GM12864 (cell line): ENCODE results near the gene PER1.

Experiments
- DNase-seq: peaks from one replicate; pipeline ENCODE4 v3.0.0-alpha.2; 2011; ENCODE audit warnings: low read depth
- H3K4me3 ChIP-seq: 2 replicates; pipeline ENCODE4 v1.5.1; 2011; ENCODE audit warnings: mild to moderate bottlenecking, low read depth, low read length, control low read depth
- TF ChIP-seq, protein P1 (sequence below): IDR thresholded peaks from 2 replicates; pipeline ENCODE4 v1.5.1; 2011; ENCODE audit warnings: low read depth, mild to moderate bottlenecking, moderate library complexity, low read length, control low read depth, inconsistent platforms; ENCODE audit errors: missing control alignments

Gene PER1

DNA sequence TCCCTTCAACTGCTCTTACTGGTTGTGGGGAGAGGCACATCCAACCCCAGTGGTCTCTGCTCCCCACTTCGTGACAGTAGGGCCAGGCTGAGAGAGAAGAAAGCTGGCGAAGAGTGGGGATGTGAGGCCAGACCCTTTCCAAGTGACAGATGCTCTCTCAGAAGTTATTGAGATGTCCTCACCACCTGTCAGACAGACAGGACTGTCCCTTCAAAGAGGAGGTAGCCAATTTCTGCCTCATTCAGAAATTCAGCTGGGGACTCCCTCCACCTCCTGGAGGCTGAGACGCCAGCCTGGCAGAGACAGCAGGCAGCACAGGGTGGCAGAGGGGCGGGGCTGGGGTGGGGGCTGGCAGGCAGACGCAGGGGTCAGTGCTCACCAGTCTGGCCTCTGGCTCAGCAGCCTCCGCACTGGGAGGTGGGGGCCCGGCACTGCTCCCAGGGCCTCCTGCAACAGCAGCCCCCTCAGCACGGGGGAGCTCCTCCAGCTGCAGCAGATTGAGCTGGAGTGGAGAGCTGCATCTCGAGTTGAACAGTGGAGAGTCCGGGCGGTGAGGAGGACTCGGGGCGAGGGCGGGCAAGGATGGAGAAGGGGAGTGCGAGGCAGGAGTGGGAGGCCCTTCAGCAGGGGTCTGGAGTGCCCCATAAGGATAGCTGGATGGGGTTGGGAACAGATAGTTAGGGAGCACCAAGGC is 9.2 kb downstream of the PER1 start:
- TF ChIP-seq, protein P1, sequence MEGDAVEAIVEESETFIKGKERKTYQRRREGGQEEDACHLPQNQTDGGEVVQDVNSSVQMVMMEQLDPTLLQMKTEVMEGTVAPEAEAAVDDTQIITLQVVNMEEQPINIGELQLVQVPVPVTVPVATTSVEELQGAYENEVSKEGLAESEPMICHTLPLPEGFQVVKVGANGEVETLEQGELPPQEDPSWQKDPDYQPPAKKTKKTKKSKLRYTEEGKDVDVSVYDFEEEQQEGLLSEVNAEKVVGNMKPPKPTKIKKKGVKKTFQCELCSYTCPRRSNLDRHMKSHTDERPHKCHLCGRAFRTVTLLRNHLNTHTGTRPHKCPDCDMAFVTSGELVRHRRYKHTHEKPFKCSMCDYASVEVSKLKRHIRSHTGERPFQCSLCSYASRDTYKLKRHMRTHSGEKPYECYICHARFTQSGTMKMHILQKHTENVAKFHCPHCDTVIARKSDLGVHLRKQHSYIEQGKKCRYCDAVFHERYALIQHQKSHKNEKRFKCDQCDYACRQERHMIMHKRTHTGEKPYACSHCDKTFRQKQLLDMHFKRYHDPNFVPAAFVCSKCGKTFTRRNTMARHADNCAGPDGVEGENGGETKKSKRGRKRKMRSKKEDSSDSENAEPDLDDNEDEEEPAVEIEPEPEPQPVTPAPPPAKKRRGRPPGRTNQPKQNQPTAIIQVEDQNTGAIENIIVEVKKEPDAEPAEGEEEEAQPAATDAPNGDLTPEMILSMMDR: no peak
- H3K4me3 ChIP-seq: no peak overlapping the region
- DNase-seq: no peak

DNA sequence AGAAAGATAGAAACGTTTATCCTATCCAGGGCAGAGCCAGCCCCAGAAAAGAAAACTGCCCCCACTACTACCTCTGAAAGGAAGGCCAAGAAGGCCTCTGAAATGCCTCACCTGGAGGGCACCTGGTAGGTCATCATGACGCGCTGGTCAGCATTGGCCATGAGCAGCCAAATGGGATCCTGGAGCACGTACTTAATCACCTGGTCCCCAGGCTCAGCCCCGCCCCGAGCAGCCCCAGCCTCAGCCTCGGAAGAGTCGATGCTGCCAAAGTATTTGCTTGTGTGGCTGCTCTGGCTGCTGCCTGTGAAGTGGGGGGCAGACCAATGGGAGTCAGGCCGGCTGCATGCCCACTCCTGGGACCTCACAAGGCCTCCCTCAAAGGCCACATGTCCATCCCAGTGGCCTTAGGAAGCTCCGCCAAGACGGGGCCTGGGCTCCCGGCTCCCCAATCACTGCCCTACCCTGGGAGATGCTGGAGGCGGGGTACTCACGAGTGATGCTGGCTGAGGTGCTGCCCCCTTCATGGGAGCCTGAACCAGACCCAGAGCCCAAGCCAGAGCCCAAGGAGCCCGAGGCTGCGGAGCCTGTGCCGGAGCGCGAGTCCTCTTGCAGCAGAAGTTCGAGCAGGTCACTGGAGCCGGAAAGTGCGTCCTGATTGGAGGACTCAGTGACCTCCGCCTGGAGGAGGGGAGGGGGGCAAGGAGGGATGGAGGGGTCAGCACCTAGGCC is 9.9 kb downstream of the PER1 start:
- H3K4me3 ChIP-seq: no peak overlapping the region
- TF ChIP-seq, protein P1: no peak
- DNase-seq: no peak

DNA sequence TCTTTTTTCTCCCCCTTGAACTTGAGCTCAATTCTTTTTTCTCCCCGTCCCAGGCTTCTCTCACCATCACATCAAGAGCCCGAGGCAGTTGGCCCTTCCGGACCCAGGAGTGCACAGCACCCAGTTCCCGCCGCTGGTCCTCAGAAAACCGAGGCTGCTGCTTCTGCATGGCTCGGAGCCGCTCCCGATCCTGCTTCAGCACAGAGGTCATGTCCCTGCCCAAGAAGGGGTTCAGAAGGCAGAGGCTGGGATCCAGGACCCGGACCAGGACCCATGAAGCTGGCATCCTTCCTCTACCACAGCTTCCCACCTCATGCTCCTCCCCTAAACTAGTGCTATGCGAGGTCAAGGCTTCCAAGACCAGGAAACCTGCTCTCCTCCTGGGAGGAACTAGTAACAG is 10.5 kb downstream of the PER1 start:
- TF ChIP-seq, protein P1: no peak
- H3K4me3 ChIP-seq: no peak overlapping the region
- DNase-seq: no peak

DNA sequence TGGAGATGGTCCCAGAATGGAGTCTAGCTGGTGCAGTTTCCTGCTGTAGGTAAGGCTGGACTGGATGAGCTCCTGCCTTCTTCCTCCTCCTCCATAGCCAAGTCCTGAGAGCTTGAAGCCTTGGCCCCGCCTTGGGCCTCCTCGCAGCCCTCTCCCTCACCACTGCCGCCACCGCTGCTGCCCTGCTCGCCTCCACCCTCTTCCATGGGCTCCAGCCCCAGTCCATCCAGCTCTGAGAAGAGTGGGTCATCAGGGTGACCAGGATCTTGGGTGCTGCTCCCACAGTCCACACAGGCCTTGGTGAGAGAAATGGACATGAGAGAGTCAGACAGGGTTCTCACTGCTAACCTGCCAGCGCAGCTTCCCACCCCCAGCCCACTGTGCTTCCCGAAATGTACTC is 11.2 kb downstream of the PER1 start:
- no peak for DNase-seq
- TF ChIP-seq, protein P1: no peak
- no peak overlapping the region for H3K4me3 ChIP-seq

DNA sequence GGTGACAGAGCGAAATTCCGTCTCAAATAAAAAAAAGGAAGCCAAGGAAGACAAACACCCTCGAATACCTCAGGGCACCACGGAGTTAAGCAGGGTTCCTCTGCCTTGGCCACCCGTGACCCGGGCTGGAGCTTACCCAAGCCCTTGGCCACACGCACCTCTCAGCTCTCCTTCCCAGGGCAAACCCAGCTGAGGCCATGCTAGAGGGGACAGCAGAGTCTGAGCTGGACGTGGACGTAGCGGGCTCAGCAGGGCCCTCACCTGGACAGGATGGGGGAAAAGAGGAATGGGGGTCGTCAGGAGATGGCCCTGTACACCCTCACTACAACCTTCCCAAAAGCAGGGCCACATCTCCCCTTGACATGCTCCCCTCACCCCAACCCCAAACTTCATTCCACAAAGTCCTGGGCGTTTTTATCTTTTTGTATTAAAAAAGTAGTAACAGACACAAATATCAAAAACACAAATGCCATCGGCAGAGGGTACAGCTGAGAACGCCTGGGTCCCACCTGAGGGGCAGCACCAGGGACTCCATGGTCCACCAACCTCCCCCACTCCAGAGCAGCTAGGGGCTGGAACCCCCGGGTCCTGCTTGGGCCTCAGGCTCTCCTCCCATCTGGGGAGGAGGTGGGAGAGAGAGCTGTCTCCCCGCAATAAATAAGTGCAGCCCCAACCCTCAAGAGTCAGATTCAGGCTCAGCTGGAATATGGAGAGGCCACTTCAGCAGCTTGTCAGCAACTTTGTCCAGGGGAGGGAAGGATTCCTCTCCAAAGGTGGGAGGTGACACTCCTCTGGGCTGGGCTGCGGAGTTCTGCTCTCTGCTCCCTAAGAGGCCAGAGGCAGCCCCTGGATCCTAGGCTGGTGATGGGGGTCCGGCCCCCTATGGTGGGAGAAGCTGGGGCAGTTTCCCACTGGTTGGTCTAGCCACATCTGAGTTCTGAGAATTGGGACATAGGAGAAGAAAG is 11.9 kb downstream of the PER1 start:
- TF ChIP-seq, protein P1: no peak
- H3K4me3 ChIP-seq: no peak overlapping the region
- no peak for DNase-seq

DNA sequence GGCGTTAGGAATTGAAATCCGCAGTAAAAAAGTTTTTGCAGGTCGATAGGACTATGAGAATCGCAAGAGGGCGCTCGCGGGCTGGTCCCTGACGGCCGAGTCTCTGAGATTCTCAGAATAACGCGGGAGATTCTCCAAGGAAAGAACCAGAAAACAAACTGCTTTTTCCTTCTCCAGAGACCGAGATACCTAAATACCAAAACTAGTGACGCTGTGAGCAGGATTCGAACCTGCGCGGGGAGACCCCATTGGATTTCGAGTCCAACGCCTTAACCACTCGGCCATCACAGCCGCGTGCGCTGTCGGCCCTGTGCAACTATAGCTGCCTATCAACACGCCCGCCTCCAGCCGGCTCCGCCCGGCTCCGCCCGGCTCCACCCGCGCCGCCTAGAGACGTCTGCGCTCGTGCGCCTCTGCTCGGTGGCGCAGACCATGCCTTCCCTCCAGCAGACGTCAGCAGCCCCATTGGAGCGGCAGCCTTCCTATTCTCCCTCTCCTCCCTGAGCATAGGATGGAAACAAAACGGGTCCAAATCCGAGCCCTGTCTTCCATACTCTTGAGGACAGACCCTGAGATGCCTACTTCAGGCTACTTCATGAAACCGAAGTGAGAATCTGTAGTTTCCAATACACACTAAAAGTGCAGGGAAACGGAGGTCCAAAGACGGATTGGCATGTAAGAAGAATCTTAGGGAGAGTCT is 13.4 kb downstream of the PER1 start:
- peak; percentile 92 for DNase-seq
- H3K4me3 ChIP-seq: peak overlapping the region; percentile 60
- TF ChIP-seq, protein P1: peak; percentile 84
